Activated CD8-positive, alpha-beta memory T cell treated with anti-CD3 and anti-CD28 coated beads, Interleukin-2, amount 50 U/mL, for 24 hours (primary cell): ENCODE data around the gene UBR7.
"Not testable (repeated sequence)": the region's sequence is repeated elsewhere in the genome, so short reads cannot be mapped to it uniquely, and the experiment has no call there.

Experiments
- DNase-seq: peaks from one replicate; pipeline ENCODE4 v3.0.0-alpha.2; 2020; ENCODE audit errors: extremely low read depth

UBR7 gene

DNA sequence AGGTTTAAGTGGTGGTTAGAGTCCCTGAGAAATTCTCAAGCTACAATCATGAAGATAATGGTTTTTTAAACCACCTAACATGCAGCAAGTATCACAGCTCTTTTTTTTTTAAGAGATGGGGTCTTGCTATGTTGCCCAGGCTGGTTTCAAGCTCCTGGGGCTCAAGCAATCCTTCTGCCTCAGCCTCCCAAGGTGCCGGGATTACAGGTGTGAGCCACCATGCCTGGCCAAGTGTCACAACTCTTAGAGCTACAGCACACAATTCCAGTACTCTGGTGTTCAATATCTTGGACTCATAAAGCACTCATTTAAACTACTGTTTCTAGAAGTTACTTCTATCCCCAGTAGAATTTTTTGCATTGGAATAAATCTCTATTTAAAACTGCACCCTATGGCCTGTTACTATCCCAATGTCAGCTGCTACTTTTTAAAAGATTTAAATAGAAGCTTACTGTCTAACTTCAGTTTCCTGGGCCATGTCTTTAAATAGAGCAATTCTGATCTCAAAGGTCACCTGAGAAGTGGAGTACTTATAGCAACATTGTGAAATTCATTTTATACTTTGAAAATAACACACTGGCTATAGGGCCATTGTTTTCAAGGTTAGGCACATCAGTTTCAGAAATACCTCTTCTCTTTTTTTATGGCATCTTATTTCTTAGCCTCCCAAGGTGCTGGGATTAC is 11.6 kb upstream of the UBR7 start:
- no peak for DNase-seq

GRCh38 chr14:93199031-93199430 is 8.0 kb upstream of the UBR7 start:
- DNase-seq = no peak

DNA sequence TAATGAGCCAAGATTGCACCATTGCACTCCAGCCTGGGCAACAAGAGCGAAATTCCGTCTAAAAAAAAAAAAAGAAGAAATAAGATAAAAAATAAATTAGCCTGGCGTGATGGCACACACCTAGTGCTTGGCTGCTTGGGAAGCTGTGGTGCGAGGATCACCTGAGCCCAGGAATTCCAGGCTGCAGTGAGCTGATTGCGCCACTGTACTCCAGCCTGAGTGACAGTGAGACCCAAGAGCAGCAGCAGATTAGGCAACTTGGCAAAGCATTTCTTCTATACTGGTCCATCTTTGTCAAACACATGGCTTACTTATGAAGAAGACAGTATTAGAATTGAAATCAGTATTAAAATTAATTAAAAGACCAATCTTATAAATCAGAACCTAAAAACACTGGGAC is 6.5 kb upstream of the UBR7 start:
- DNase-seq = no peak

DNA sequence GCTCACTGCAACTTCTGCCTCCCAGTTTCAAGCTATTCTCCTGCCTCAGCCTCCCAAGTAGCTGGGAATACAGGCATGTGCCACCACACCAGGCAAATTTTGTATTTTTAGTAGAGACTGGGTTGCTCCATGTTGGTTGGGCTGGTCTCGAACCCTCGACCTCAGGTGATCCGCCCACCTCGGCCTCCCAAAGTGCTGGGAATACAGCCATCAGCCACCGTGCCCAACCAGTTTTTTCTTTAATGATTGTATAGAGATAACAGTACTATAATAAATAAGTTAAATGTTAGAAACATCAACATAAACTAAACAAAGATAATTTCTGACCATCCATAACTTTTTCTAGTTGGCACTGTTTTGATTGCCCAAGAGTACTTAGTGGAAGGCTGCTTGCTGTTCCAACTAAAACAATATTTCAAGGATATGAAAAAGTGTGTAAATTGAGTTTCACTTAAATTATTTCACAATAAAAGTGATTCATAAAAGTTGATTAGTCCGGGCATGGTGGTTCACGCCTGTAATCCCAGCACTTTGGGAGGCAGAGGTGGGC is 5.8 kb upstream of the UBR7 start:
- DNase-seq = no peak

DNA sequence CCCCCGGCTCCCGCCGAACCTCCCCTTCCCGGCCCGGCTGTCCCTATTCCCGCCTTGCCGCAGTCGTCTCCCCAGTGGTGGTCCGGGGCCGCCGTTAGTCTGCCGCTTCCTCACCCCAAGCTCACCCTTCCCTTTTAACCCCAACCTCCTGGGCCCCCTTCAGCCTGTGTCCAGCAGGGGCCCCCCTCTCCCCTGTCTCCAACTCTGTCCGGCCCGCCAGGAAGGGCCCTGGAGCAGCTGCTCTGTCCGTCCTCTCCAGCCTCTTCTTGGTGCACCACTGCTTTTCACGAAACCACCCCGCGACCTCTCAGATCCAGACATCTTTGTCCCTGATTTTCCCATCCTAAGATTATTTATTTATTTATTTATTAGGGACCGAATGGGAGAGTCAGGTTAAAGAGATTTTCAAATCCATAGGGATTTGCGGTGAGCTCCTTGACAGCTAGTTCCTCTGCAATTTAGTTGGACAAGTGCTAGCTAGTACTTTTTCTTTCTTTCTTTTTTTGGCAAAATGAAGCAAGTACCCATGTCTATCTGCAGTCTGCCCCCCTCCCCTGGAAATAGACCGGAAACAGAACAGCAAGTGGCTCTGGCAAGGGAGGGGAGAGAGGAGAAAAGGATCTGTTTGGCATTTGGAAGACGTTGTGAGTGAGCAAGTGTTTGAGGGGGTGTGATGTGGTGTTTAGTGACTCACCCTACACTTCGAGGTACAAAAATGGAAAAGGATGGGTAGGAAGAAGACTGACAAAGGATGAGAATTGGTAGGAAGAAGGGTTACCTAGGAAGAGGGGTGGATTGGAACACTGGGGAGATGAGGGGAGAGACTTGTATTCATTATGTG is 632 bp downstream of the UBR7 start:
- no peak for DNase-seq

GRCh38 chr14:93212432-93212831 is 5.4 kb downstream of the UBR7 start:
- DNase-seq = no peak

DNA sequence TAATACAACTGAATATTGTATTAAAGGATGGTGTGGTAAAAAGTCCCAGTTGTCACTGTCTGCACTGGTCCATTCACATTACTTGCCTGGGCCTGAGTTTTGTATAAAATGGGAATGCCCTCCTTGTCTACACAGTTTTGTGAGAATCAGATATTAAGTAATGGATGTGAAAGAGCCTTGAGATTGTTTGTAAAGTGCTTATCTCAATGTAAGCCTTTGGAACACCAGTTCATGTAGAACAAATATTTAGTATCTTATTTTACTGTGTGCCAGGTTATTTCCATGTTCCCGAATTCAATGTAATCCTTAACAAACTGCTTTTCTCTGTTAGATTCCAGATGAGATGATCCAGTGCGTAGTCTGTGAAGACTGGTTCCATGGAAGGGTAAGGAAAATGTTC is 7.5 kb downstream of the UBR7 start:
- DNase-seq = no peak

DNA sequence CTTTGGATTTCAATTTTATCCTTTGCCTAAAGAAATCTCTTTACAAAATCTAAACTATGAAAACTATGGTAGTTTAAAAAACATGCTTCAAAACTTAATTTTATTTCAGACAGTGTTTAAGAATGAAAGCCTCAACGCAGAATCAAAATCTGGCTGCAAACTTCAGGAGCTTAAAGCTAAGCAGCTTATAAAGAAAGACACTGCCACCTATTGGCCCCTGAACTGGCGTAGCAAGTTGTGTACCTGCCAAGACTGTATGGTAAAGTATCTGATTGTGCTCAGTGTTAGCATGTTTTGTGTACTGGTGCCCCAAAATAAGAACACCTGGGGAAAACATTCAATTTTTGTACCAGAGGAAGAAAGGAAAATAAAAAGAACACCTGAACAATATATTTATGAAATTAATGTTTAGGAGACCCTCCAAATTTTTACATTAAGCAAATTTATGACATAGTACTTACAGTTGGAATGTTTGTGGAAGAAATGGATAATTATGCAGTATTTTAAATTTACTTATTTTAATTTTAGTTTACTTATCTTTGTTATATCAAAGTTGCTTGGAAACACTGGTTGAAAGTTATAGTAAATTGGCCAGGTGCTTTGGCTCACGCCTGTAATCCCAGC is 12.2 kb downstream of the UBR7 start:
- DNase-seq = no peak

DNA sequence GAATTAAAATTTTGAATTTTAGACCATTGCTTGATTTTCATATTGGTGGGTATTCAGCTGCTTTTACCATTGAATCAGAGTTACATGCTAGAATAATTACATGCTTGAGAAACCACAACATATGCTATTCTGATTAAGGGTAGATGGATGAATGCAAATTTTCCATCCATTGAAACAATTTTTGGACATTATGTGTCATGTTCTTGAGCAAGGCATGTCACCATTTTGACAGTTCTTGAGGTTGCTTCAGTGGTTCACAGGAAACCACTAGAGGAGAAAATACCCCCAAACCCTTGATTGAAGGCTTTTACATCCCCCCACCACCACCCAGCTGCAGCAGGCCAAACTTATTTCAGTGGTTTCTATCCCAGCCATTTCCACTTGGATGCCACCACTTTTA is 13.5 kb downstream of the UBR7 start:
- DNase-seq = no peak

- no peak for DNase-seq
Measured at GRCh38 chr14:93223565-93223964, 16.5 kb downstream of the UBR7 start.

GRCh38 chr14:93228550-93228949 is 21.5 kb downstream of the UBR7 start:
- no peak for DNase-seq

DNA sequence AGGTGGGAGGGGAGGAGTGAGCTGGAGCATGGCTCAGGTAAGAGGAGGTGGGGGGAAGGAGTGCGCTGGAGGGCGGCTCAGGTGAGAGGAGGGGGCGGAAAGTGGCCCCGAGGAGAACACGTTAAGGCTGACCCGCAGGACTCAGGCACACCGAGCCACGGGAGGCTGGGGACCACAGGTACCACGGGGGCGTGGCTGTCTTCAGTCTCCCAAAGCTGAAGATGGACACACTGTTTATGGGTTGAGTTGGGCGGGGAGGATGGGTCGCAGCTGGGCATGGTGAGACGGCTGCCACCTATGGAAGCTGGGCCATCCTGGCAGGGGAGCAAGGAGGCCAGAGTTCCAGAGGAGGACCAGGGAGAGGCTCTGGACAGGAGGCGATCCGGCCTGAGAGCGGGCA is 23.5 kb downstream of the UBR7 start:
- no peak for DNase-seq

DNA sequence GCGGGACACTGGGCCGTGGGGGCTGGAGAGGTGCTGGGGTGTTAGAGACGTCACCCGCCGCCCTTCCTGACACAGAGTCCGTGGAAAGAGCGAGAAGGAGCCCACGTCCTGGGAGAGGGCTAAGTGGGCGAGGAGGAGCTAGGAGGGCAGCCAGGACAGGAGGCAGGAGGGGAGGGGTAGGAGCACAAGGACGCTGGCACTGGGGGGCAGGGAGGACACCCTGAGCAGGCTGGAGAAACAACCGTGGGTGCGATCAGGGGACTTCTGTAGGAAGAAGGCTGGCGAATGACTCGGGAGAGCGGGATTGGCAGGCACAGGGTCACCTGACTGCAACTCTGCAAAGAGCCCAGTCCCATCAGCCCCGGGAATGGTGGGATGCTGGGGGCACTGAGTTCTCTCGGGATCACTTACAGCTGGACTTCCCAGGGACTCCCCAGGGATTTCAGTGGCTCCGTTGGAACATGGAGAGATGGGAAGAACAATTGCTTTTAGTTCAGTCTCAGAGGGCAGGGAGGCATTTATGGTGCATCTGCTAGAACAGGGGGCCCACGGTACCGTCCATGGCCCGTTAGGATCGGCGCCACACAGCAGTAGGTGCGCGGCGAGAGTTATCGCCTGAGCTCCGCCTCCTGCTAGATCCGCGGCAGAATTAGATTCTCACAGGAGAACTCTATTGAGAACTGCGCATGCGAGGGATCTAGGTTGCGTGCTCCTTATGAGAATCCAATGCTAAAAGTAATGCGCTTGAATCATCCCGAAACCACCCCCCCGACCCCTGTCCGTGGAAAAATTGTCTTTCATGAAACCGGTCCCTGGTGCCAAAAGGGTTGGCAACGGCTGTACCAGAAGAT is 24.3 kb downstream of the UBR7 start:
- DNase-seq = no peak

GRCh38 chr14:93232159-93232558 is 25.1 kb downstream of the UBR7 start:
- no peak for DNase-seq

DNA sequence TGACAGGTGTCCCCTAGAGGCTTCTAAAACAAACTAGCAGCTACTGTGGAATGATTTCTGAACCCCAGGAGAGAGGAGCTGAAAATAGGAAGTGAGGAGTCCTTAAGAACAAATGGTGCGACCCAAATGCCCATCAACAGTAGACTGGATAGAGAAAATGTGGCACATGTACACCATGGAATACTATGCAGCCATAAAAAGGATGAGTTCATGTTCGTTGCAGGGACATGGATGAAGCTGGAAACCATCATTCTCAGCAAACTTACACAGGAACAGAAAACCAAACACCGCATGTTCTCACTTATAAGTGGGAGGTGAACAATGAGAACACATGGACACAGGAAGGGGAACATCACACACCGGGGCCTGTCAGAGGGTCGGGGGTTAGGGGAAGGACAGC is 26.0 kb downstream of the UBR7 start:
- not testable (repeated sequence) for DNase-seq

- DNase-seq = no peak
Measured at GRCh38 chr14:93234798-93235197, 27.7 kb downstream of the UBR7 start.

- DNase-seq = no peak
Measured at GRCh38 chr14:93239869-93240677, 33.0 kb downstream of the UBR7 start.

GRCh38 chr14:93240678-93241000 is 33.6 kb downstream of the UBR7 start:
- DNase-seq = no peak

- DNase-seq = no peak
Measured at GRCh38 chr14:93245764-93246420, 38.8 kb downstream of the UBR7 start.

- DNase-seq = no peak
Measured at GRCh38 chr14:93246534-93246933, 39.5 kb downstream of the UBR7 start.
